ENCODE data around the gene GSTM3.
"Not testable (repeated sequence)": the region's sequence is repeated elsewhere in the genome, so short reads cannot be mapped to it uniquely, and the experiment has no call there.

The GSTM3 gene

DNA sequence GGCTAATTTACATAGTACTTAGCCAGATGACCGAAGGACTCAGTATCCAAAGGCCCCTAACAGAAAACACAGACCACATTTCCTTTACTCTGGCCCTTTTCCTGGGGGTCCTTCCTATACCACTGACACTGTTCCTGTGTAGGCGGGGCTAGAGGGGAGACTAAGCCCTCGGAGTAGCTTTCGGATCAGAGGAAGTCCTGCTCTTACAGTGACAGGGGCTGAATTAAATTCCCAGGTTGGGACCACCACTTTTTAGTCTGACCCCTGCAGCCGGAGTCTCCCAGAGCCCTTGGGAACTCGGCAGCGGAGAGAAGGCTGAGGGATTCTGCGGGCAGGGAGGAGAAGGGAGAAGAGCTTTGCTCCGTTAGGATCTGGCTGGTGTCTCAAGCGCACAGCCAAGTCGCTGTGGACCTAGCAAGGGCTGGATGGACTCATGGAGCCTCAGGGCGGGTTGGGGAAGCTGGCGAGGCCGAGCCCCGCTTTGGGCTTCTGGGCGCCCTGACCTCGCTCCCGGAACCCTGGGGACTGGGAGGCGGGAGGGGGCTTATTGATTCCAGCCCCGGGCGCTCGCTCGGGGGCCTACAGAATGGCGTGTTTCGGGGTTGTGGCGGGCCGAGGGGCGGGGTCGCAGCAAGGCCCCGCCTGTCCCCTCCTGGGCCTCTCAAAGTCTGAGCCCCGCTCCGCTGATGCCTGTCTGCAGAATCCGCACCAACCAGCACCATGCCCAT is 29.1 kb downstream of the GSTM3 start, which contains the start of gene GSTM5:
GSTM5 (plus strand) TSS at position 659 of the 728 bp plus-strand sequence; CDS start at position 721, 62 bp downstream.
- not testable (repeated sequence) for H3K9me3 ChIP-seq (ENCODE audit: control insufficient read depth, low read length); H3K4me3 ChIP-seq (ENCODE audit: extremely low read depth, insufficient read depth, low read length, poor library complexity, severe bottlenecking); H3K27ac ChIP-seq (ENCODE audit: low read depth, low read length, severe bottlenecking); H3K36me3 ChIP-seq (ENCODE audit: control insufficient read depth, insufficient read depth, low read length); H3K4me1 ChIP-seq (ENCODE audit: control insufficient read depth, insufficient read depth, low read length, poor library complexity, severe bottlenecking)
- WGBS, 2 experiments (ENCODE audit: insufficient coverage in 2 of 2) = 91 to 94% methylated on average over 21 to 30 of the region's 33 CpGs

DNA sequence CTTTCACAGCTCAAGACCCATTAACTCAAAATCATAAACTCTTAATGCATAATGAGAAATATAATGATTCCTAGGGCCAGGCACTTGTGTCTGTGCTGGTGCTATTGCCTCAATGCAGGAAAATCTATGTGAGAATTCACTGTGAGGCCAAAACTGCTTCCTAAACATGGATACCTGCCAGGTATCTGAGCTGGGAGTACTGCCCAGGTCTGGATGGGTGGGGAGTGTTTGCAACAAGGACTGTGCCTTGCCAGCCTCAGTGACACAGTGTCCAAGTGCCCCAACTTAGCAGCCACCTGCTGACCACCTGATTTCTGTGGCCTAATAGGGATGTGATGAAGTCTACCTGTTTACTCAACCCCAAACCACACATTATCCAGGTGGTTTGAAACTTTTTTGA is 31.0 kb downstream of the GSTM3 start:
- H3K36me3 ChIP-seq (ENCODE audit: control insufficient read depth, insufficient read depth, low read length); H3K9me3 ChIP-seq (ENCODE audit: control insufficient read depth, low read length); H3K27ac ChIP-seq (ENCODE audit: low read depth, low read length, severe bottlenecking); H3K4me3 ChIP-seq (ENCODE audit: extremely low read depth, insufficient read depth, low read length, poor library complexity, severe bottlenecking); H3K4me1 ChIP-seq (ENCODE audit: control insufficient read depth, insufficient read depth, low read length, poor library complexity, severe bottlenecking): not testable (repeated sequence)

DNA sequence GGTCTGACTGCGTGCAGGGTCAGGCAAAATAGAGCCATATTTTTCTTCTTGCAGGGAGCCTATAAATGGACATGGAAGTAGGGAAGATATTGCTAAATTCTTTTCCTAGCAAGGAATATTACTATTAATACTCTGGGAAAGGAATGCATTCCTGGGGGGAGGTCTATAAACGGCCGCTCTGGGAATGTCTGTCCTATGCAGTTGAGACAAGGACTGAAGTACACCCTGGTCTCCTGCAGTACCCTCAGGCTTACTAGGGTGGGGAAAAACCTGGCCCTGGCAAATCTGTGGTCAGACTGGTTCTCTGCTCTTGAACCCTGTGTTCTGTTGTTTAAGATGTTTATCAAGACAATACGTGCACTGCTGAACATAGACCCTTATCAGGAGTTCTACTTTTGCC is 31.9 kb downstream of the GSTM3 start:
- not testable (repeated sequence) for H3K36me3 ChIP-seq (ENCODE audit: control insufficient read depth, insufficient read depth, low read length); H3K4me3 ChIP-seq (ENCODE audit: extremely low read depth, insufficient read depth, low read length, poor library complexity, severe bottlenecking); H3K9me3 ChIP-seq (ENCODE audit: control insufficient read depth, low read length); H3K4me1 ChIP-seq (ENCODE audit: control insufficient read depth, insufficient read depth, low read length, poor library complexity, severe bottlenecking); H3K27ac ChIP-seq (ENCODE audit: low read depth, low read length, severe bottlenecking)
- 90 to 100% methylated on average over 2 of the region's 4 CpGs for WGBS, 2 experiments (ENCODE audit: insufficient coverage in 2 of 2)

DNA sequence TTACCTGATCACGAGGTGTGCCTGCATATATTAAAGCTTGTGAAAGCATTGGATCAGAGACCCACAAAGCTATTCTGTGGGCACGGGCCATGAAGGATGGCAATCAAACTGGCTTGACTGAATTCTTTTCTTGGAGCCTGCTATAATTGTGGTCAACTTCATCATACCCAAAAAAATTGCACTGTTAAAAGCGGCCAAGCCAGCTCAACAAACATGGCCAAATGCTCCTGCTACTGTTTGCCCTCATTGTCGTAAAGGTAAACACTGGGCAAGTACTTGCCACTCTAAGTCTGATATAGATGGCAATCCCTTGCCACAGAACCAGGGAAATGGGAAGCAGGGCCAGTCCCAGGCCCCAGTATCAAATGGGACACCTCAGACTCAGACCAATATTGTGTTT is 35.4 kb downstream of the GSTM3 start:
- Histone ChIP-seq H3K4me1 (ENCODE audit: control insufficient read depth, insufficient read depth, low read length, poor library complexity, severe bottlenecking) (no peaks in the 10 kb centered on the region), H3K9me3 (ENCODE audit: control insufficient read depth, low read length) (no peaks in the 10 kb centered on the region), H3K36me3 (ENCODE audit: control insufficient read depth, insufficient read depth, low read length) (no peaks in the 10 kb centered on the region), H3K4me3 (ENCODE audit: extremely low read depth, insufficient read depth, low read length, poor library complexity, severe bottlenecking) (no peak overlapping the region), H3K27ac (ENCODE audit: low read depth, low read length, severe bottlenecking) (no peak overlapping the region)
- WGBS, 2 experiments (ENCODE audit: insufficient coverage in 2 of 2) = 79 to 96% methylated on average over 3 to 4 of the region's 4 CpGs

DNA sequence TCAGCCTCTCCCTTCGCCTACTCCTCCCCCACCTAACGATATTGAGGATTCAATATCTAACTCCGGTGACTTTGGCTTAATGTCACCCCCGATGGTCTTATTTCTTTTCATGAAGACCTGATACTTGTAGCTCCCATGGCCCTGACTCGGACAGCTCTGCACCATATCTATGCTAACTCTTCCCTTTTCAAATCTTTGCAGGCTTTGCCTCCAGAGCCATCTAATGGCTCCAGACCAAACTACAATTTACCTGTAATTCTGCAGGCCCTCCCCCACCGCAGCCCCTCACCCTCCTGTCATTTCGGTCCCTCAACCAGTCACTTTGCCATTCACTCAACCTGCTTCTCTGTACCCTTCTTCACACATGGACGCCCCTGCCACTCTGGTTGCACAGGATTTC is 36.7 kb downstream of the GSTM3 start:
- no peak overlapping the region for H3K27ac ChIP-seq (ENCODE audit: low read depth, low read length, severe bottlenecking)
- 70 to 71% methylated on average over 8 of the region's 8 CpGs for WGBS, 2 experiments (ENCODE audit: insufficient coverage in 2 of 2)
- no peaks in the 10 kb centered on the region for H3K4me1 ChIP-seq (ENCODE audit: control insufficient read depth, insufficient read depth, low read length, poor library complexity, severe bottlenecking)
- no peaks in the 10 kb centered on the region for H3K9me3 ChIP-seq (ENCODE audit: control insufficient read depth, low read length)
- H3K4me3 ChIP-seq (ENCODE audit: extremely low read depth, insufficient read depth, low read length, poor library complexity, severe bottlenecking) = no peak overlapping the region
- no peaks in the 10 kb centered on the region for H3K36me3 ChIP-seq (ENCODE audit: control insufficient read depth, insufficient read depth, low read length)

DNA sequence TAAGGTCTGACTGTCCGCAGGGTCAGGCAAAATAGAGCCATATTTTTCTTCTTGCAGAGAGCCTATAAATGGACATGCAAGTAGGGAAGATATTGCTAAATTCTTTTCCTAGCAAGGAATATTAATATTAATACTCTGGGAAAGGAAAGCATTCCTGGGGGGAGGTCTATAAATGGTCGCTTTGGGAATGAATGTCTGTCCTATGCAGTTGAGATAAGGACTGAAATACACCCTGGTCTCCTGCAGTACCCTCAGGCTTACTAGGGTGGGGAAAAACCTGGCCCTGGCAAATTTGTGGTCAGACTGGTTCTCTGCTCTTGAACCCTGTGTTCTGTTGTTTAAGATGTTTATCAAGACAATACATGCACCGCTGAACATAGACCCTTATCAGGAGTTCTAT is 37.9 kb downstream of the GSTM3 start:
- WGBS, 2 experiments (ENCODE audit: insufficient coverage in 2 of 2) = 95 to 100% methylated on average over 2 to 3 of the region's 3 CpGs
- H3K4me3 ChIP-seq (ENCODE audit: extremely low read depth, insufficient read depth, low read length, poor library complexity, severe bottlenecking); H3K4me1 ChIP-seq (ENCODE audit: control insufficient read depth, insufficient read depth, low read length, poor library complexity, severe bottlenecking); H3K36me3 ChIP-seq (ENCODE audit: control insufficient read depth, insufficient read depth, low read length); H3K9me3 ChIP-seq (ENCODE audit: control insufficient read depth, low read length); H3K27ac ChIP-seq (ENCODE audit: low read depth, low read length, severe bottlenecking): not testable (repeated sequence)

DNA sequence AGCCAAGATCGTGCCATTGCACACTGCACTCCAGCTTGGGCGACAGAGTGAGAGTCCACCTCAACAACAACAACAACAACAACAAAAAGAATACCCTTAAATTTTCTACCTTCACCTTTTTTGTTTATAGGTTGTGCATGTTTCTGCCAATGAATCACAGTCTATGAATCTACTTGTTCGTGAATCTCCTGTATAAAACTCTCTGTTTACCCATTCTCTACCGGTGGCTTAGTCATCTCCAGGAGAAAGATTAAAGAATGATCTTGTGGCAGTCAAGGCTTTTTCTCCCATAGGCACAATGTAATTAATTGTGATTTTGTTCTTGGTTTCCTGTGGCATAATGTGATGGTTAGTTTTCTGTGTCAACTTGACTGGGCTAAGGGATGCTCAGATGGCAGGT is 43.0 kb downstream of the GSTM3 start:
- not testable (repeated sequence) for H3K36me3 ChIP-seq (ENCODE audit: control insufficient read depth, insufficient read depth, low read length); H3K9me3 ChIP-seq (ENCODE audit: control insufficient read depth, low read length); H3K4me3 ChIP-seq (ENCODE audit: extremely low read depth, insufficient read depth, low read length, poor library complexity, severe bottlenecking); H3K27ac ChIP-seq (ENCODE audit: low read depth, low read length, severe bottlenecking); H3K4me1 ChIP-seq (ENCODE audit: control insufficient read depth, insufficient read depth, low read length, poor library complexity, severe bottlenecking)
- no CpG with 5 or more reads among the region's 4 CpGs for WGBS, 2 experiments (ENCODE audit: insufficient coverage in 2 of 2)

DNA sequence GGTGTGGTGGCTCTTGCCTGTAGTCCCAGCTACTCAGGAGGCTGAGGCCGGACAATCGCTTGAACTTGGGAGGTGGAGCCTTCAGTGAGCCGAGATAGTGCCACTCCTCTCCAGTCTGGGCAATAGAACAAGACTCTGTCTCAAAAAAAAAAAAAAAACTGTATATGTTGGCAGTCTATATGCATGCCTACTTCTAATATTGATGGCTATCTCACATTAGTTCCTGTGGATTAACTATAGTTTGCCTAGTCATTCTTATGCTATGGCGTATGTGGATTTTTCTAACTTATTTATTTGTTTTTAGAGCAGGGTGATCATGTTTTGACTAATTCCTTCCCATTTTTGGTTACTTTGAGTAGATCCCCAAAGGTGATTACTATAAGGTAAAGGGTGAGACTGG is 43.8 kb downstream of the GSTM3 start:
- no CpG with 5 or more reads among the region's 4 CpGs for WGBS, 2 experiments (ENCODE audit: insufficient coverage in 2 of 2)

DNA sequence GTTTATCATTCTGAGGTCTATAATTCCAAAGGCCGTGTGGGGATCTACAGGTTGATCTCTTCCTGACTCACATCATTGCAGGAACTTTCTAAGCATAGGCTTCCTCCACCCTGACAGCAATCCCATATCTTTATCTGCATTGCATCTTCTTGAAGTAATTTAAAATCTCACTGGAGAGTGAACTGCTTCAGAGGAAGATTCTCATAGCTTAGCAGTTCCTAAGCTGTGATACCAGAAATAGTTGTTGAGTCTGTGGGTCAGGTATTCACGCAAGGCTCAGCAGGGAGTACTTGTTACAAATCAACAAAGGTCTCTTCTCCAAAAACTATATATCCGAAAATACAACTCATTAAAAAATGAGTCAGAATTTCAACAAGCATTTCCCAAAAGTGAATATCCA is 45.7 kb downstream of the GSTM3 start:
- not testable (repeated sequence) for H3K9me3 ChIP-seq (ENCODE audit: control insufficient read depth, low read length); H3K4me3 ChIP-seq (ENCODE audit: extremely low read depth, insufficient read depth, low read length, poor library complexity, severe bottlenecking); H3K36me3 ChIP-seq (ENCODE audit: control insufficient read depth, insufficient read depth, low read length); H3K4me1 ChIP-seq (ENCODE audit: control insufficient read depth, insufficient read depth, low read length, poor library complexity, severe bottlenecking); H3K27ac ChIP-seq (ENCODE audit: low read depth, low read length, severe bottlenecking)
- WGBS, 2 experiments (ENCODE audit: insufficient coverage in 2 of 2) = no CpG with 5 or more reads among the region's 3 CpGs

More for the DNA sequence above, 43.8 kb downstream of the GSTM3 start:
- Histone ChIP-seq H3K36me3 (ENCODE audit: control insufficient read depth, insufficient read depth, low read length) (no peaks in the 10 kb centered on the region), H3K9me3 (ENCODE audit: control insufficient read depth, low read length) (no peaks in the 10 kb centered on the region), H3K4me3 (ENCODE audit: extremely low read depth, insufficient read depth, low read length, poor library complexity, severe bottlenecking) (no peak overlapping the region), H3K27ac (ENCODE audit: low read depth, low read length, severe bottlenecking) (no peak overlapping the region), H3K4me1 (ENCODE audit: control insufficient read depth, insufficient read depth, low read length, poor library complexity, severe bottlenecking) (no peaks in the 10 kb centered on the region)

DNA sequence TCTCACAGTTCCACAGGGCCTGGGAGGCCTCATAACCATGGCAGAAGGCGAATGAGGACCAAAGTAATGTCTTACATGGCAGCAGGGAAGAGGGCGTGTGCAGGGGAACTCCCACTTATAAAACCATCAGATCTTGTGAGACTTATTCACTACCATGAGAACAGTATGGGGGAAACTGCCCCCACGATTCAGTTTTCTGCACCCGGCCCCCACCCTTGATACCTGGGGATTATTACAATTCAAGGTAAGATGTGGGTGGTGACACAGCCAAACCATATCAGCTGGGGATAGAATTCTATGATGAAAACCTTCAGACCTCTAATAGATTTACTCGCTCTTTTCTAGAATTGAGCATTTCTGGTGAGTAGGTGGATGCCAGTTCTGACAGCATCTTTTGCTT is 46.4 kb downstream of the GSTM3 start:
- H3K4me1 ChIP-seq (ENCODE audit: control insufficient read depth, insufficient read depth, low read length, poor library complexity, severe bottlenecking); H3K4me3 ChIP-seq (ENCODE audit: extremely low read depth, insufficient read depth, low read length, poor library complexity, severe bottlenecking); H3K9me3 ChIP-seq (ENCODE audit: control insufficient read depth, low read length); H3K36me3 ChIP-seq (ENCODE audit: control insufficient read depth, insufficient read depth, low read length); H3K27ac ChIP-seq (ENCODE audit: low read depth, low read length, severe bottlenecking): not testable (repeated sequence)
- WGBS, 2 experiments (ENCODE audit: insufficient coverage in 2 of 2) = no CpG with 5 or more reads among the region's 5 CpGs

DNA sequence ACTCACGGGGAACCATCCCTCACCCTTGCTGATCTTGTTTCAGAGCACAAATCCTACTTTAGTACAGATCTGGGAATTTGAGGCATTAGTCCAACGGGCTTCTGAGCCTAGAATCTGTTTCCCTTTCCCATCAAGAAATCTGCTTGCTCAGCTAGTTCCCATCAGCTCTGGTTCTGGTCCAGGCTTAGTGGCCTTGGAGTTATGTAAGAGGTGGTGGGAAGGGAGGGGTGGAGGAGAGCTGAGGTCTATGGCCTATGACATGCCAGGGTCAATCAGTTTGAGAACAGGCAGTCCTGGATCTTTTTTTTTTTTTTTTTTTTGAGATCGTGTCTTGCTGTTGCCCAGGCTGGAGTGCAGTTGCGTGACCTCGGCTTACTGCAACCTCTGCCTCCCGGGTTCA is 49.1 kb downstream of the GSTM3 start:
- no peaks in the 10 kb centered on the region for H3K36me3 ChIP-seq (ENCODE audit: control insufficient read depth, insufficient read depth, low read length)
- H3K4me1 ChIP-seq (ENCODE audit: control insufficient read depth, insufficient read depth, low read length, poor library complexity, severe bottlenecking) = no peaks in the 10 kb centered on the region
- WGBS, 2 experiments (ENCODE audit: insufficient coverage in 2 of 2) = no CpG with 5 or more reads among the region's 6 CpGs
- no peaks in the 10 kb centered on the region for H3K9me3 ChIP-seq (ENCODE audit: control insufficient read depth, low read length)
- H3K4me3 ChIP-seq (ENCODE audit: extremely low read depth, insufficient read depth, low read length, poor library complexity, severe bottlenecking) = no peak overlapping the region
- no peak overlapping the region for H3K27ac ChIP-seq (ENCODE audit: low read depth, low read length, severe bottlenecking)

Measured in mesodermal cell (in vitro differentiated cells).